ENCODE results near the gene LONRF3. TPM values are rescaled to one million over a fixed set of nuclear protein-coding genes. Genes with fewer than 3 reads are reported as not detected.
A peak's percentile ranks its signal among the peaks of the same experiment; 100 is the strongest.

LONRF3 gene
- total and polyA plus RNA-seq, 3 experiments from 2014 or later, result 1.3 to 2.5 (median 1.8) TPM

GRCh38 chrX:118975831-118976598, 1.6 kb downstream of the LONRF3 start:
- H3K4me1 ChIP-seq (ENCODE audit: insufficient read depth, low read length), result peaks cover 7% of the 10 kb centered on the region
- DNase-seq, result peak; percentile 35 to 75 (median 63)
- peak overlapping the region; percentile 80 to 94 (median 85) for H3K4me3 Mint-ChIP-seq
- CTCF ChIA-PET, result no interaction called here
- H3K36me3 ChIP-seq (ENCODE audit: insufficient read depth, low read length), result no peaks in the 10 kb centered on the region
- POLR2A ChIA-PET, result no interaction called here
- H3K27me3 Mint-ChIP-seq, result peaks cover 25 to 26% of the 10 kb centered on the region in 2 donors
- H3K27ac Mint-ChIP-seq, result peak overlapping the region; percentile 51 to 95 (median 86)
- no peaks in the 10 kb centered on the region for H3K27me3 ChIP-seq (ENCODE audit: insufficient read depth, low read length, poor library complexity, severe bottlenecking)
- H3K9me3 ChIP-seq (ENCODE audit: low read length), result no peaks in the 10 kb centered on the region
- peaks cover 0 to 6% (median 0%) of the 10 kb centered on the region in 5 donors for H3K9me3 Mint-ChIP-seq
- H3K4me3 ChIP-seq (ENCODE audit: low read length), result peak overlapping the region; percentile 59
- H3K4me1 Mint-ChIP-seq, result peaks cover 14 to 24% (median 19%) of the 10 kb centered on the region in 3 donors
- H3K27ac ChIP-seq (ENCODE audit: low read depth, low read length), result peak overlapping the region; percentile 38
- H3K36me3 Mint-ChIP-seq, result peaks cover 0 to 4% (median 0%) of the 10 kb centered on the region in 3 donors

- CTCF ChIA-PET, result interaction anchor here (1.3 kb wide), 1 partner anchor 28 kb away, joined by 4 read pairs; no protein-coding TSS in a partner anchor
- peak; percentile 2 to 47 (median 13) for DNase-seq
- POLR2A ChIA-PET, result no interaction called here
- Histone ChIP-seq H3K27ac (ENCODE audit: low read depth, low read length) (no peak overlapping the region), H3K27me3 (ENCODE audit: insufficient read depth, low read length, poor library complexity, severe bottlenecking) (no peaks in the 10 kb centered on the region), H3K9me3 (ENCODE audit: low read length) (no peaks in the 10 kb centered on the region), H3K4me3 (ENCODE audit: low read length) (no peak overlapping the region), H3K4me1 (ENCODE audit: insufficient read depth, low read length) (peaks cover 7% of the 10 kb centered on the region), H3K36me3 (ENCODE audit: insufficient read depth, low read length) (no peaks in the 10 kb centered on the region)
- Mint-ChIP-seq H3K27me3 (peaks cover 22 to 24% of the 10 kb centered on the region in 2 donors), H3K27ac (peak overlapping the region in 6 of 8 donors; percentile 61 to 95 (median 68)), H3K4me3 (peak overlapping the region; percentile 72 to 94 (median 83)), H3K4me1 (peaks cover 14 to 24% (median 19%) of the 10 kb centered on the region in 3 donors), H3K9me3 (peaks cover 0 to 6% (median 0%) of the 10 kb centered on the region in 5 donors), H3K36me3 (peaks cover 0 to 4% (median 0%) of the 10 kb centered on the region in 3 donors)
Measured at GRCh38 chrX:118976599-118977340, 2.4 kb downstream of the LONRF3 start.

GRCh38 chrX:118977424-118977823, 3.0 kb downstream of the LONRF3 start:
- H3K9me3 Mint-ChIP-seq, result peaks cover 0 to 6% (median 0%) of the 10 kb centered on the region in 5 donors
- H3K27ac Mint-ChIP-seq, result peak overlapping the region in 2 of 8 donors; percentile 82 to 95
- H3K27me3 Mint-ChIP-seq, result peaks cover 22% of the 10 kb centered on the region in 2 donors
- Histone ChIP-seq H3K9me3 (ENCODE audit: low read length) (no peaks in the 10 kb centered on the region), H3K27ac (ENCODE audit: low read depth, low read length) (no peak overlapping the region), H3K36me3 (ENCODE audit: insufficient read depth, low read length) (no peaks in the 10 kb centered on the region), H3K4me3 (ENCODE audit: low read length) (no peak overlapping the region), H3K4me1 (ENCODE audit: insufficient read depth, low read length) (peaks cover 7% of the 10 kb centered on the region), H3K27me3 (ENCODE audit: insufficient read depth, low read length, poor library complexity, severe bottlenecking) (no peaks in the 10 kb centered on the region)
- no peak for DNase-seq
- H3K4me1 Mint-ChIP-seq, result peaks cover 14 to 24% (median 19%) of the 10 kb centered on the region in 3 donors
- CTCF ChIA-PET, result interaction anchor here (1.3 kb wide), 1 partner anchor 28 kb away, joined by 4 read pairs; no protein-coding TSS in a partner anchor
- H3K4me3 Mint-ChIP-seq, result peak overlapping the region in 6 of 7 donors; percentile 65 to 82 (median 75)
- H3K36me3 Mint-ChIP-seq, result peaks cover 0 to 4% (median 0%) of the 10 kb centered on the region in 3 donors
- POLR2A ChIA-PET, result no interaction called here

- Mint-ChIP-seq H3K27ac (peak overlapping the region in 1 of 8 donors; percentile 56), H3K27me3 (peaks cover 14 to 19% of the 10 kb centered on the region in 2 donors), H3K36me3 (peaks cover 0 to 4% (median 0%) of the 10 kb centered on the region in 3 donors), H3K4me3 (peak overlapping the region in 2 of 7 donors; percentile 15 to 78), H3K4me1 (peaks cover 14 to 24% (median 19%) of the 10 kb centered on the region in 3 donors), H3K9me3 (peaks cover 0 to 3% (median 0%) of the 10 kb centered on the region in 5 donors)
- CTCF ChIA-PET, result no interaction called here
- POLR2A ChIA-PET, result no interaction called here
- Histone ChIP-seq H3K27me3 (ENCODE audit: insufficient read depth, low read length, poor library complexity, severe bottlenecking) (no peaks in the 10 kb centered on the region), H3K9me3 (ENCODE audit: low read length) (no peaks in the 10 kb centered on the region), H3K27ac (ENCODE audit: low read depth, low read length) (no peak overlapping the region), H3K4me1 (ENCODE audit: insufficient read depth, low read length) (peaks cover 7% of the 10 kb centered on the region), H3K36me3 (ENCODE audit: insufficient read depth, low read length) (no peaks in the 10 kb centered on the region), H3K4me3 (ENCODE audit: low read length) (no peak overlapping the region)
- DNase-seq, result no peak
Measured at GRCh38 chrX:118978451-118978850, 4.0 kb downstream of the LONRF3 start.

- no peak for DNase-seq
- Mint-ChIP-seq H3K27ac (peak overlapping the region in 1 of 8 donors; percentile 14), H3K4me1 (peaks cover 6 to 11% (median 7%) of the 10 kb centered on the region in 3 donors), H3K36me3 (peaks cover 0 to 4% (median 0%) of the 10 kb centered on the region in 3 donors), H3K27me3 (peaks cover 4 to 15% of the 10 kb centered on the region in 2 donors), H3K4me3 (peak overlapping the region in 1 of 7 donors; percentile 67), H3K9me3 (peaks cover 0 to under 1% (median 0%) of the 10 kb centered on the region in 5 donors)
- no peaks in the 10 kb centered on the region for H3K27me3 ChIP-seq (ENCODE audit: insufficient read depth, low read length, poor library complexity, severe bottlenecking)
- H3K4me3 ChIP-seq (ENCODE audit: low read length), result no peak overlapping the region
- H3K9me3 ChIP-seq (ENCODE audit: low read length), result no peaks in the 10 kb centered on the region
- CTCF ChIA-PET, result no interaction called here
- H3K4me1 ChIP-seq (ENCODE audit: insufficient read depth, low read length), result peaks cover 7% of the 10 kb centered on the region
- H3K36me3 ChIP-seq (ENCODE audit: insufficient read depth, low read length), result no peaks in the 10 kb centered on the region
- POLR2A ChIA-PET, result no interaction called here
- no peak overlapping the region for H3K27ac ChIP-seq (ENCODE audit: low read depth, low read length)
Measured at GRCh38 chrX:118980761-118981160, 6.3 kb downstream of the LONRF3 start.

- peaks cover 3 to 10% of the 10 kb centered on the region in 2 donors for H3K27me3 Mint-ChIP-seq
- H3K9me3 Mint-ChIP-seq, result no peaks in the 10 kb centered on the region
- H3K4me1 Mint-ChIP-seq, result peaks cover 0 to 5% (median 0%) of the 10 kb centered on the region in 3 donors
- ChIA-PET CTCF (no interaction called here), POLR2A (no interaction called here)
- no peaks in the 10 kb centered on the region for H3K36me3 ChIP-seq (ENCODE audit: insufficient read depth, low read length)
- DNase-seq, result no peak
- no peaks in the 10 kb centered on the region for H3K27me3 ChIP-seq (ENCODE audit: insufficient read depth, low read length, poor library complexity, severe bottlenecking)
- no peak overlapping the region for H3K4me3 ChIP-seq (ENCODE audit: low read length)
- H3K36me3 Mint-ChIP-seq, result peaks cover 0 to 4% (median 3%) of the 10 kb centered on the region in 3 donors
- H3K4me1 ChIP-seq (ENCODE audit: insufficient read depth, low read length), result no peaks in the 10 kb centered on the region
- H3K27ac ChIP-seq (ENCODE audit: low read depth, low read length), result no peak overlapping the region
- H3K4me3 Mint-ChIP-seq, result no peak overlapping the region
- no peaks in the 10 kb centered on the region for H3K9me3 ChIP-seq (ENCODE audit: low read length)
- no peak overlapping the region for H3K27ac Mint-ChIP-seq
Measured at GRCh38 chrX:118983513-118983912, 9.1 kb downstream of the LONRF3 start.

- peaks cover 13% of the 10 kb centered on the region for H3K4me1 ChIP-seq (ENCODE audit: insufficient read depth, low read length)
- Mint-ChIP-seq H3K27me3 (peaks cover 4 to 12% of the 10 kb centered on the region in 2 donors), H3K4me3 (no peak overlapping the region), H3K9me3 (no peaks in the 10 kb centered on the region), H3K36me3 (peaks cover 0 to 4% (median 2%) of the 10 kb centered on the region in 3 donors), H3K27ac (peak overlapping the region in 2 of 8 donors; percentile 11 to 78), H3K4me1 (peaks cover 8 to 14% (median 11%) of the 10 kb centered on the region in 3 donors)
- no peak overlapping the region for H3K4me3 ChIP-seq (ENCODE audit: low read length)
- H3K36me3 ChIP-seq (ENCODE audit: insufficient read depth, low read length), result no peaks in the 10 kb centered on the region
- no peaks in the 10 kb centered on the region for H3K9me3 ChIP-seq (ENCODE audit: low read length)
- CTCF ChIA-PET, result no interaction called here
- no peak overlapping the region for H3K27ac ChIP-seq (ENCODE audit: low read depth, low read length)
- POLR2A ChIA-PET, result no interaction called here
- DNase-seq, result no peak
- no peaks in the 10 kb centered on the region for H3K27me3 ChIP-seq (ENCODE audit: insufficient read depth, low read length, poor library complexity, severe bottlenecking)
Measured at GRCh38 chrX:118988911-118989310, 14.5 kb downstream of the LONRF3 start.

Measured in CD8-positive, alpha-beta memory T cell (primary cell).